ENCODE results near the gene SPINK8.

The SPINK8 gene

DNA sequence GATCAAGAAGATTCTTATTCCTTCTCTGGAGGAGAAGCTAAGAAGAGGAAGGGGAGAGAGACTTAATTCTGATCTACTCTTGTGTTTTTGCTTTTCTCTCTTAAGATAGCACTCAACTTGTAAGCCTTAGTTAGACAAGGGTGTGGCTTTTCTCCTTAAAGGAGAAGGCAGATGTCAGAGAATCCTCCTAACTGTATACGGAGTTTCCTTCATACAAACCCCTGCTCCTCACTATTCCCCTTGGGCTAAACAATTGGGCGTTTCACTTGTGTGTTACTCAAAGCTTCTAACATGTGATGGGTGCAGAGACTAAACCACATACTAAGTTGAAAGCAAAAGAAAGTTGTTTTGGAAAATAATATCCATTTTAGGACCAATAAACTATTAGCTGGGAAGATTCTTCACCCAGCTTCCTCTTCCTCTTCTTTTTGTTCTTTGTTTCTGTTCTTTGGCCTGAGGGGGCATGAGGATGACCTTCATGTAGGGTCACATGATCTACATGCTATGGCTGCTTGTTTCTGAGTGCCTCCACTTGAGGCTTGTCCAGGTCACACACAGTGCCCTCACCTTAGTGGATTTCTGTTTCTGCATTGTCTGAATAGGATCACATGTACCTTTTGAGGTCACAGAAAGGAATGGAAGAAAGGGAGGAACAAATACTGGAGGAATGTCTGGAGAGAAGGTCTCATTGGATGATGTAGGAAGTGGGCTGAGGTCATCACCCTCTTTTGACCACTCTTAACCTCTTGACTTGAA, 14.6 kb downstream of the SPINK8 start:
- Histone ChIP-seq H4K20me1 (ENCODE audit: insufficient read depth, low read length, poor library complexity, severe bottlenecking) (no peaks in the 10 kb centered on the region), H3K4me1 (ENCODE audit: insufficient read depth, low read length, poor library complexity, severe bottlenecking) (peaks cover 7% of the 10 kb centered on the region), H3F3A (ENCODE audit: low read depth) (no peaks in the 10 kb centered on the region), H3K9ac (ENCODE audit: low read depth, low read length, poor library complexity, severe bottlenecking) (no peak overlapping the region), H2AFZ (ENCODE audit: low read length) (peak overlapping the region; percentile 80), H3K79me2 (ENCODE audit: insufficient read depth, low read length) (no peaks in the 10 kb centered on the region), H3K9me2 (replicated peaks; ENCODE audit: low read depth, low read length) (no peaks in the 10 kb centered on the region), H3K4me3 (ENCODE audit: low read length, poor library complexity, severe bottlenecking) (no peak overlapping the region), H3K36me3 (ENCODE audit: insufficient read depth, low read length) (no peaks in the 10 kb centered on the region), H3K4me2 (ENCODE audit: low read depth, low read length, poor library complexity, severe bottlenecking) (no peak overlapping the region), H3K27me3 (ENCODE audit: insufficient read depth, low read length, poor library complexity, severe bottlenecking) (no peaks in the 10 kb centered on the region), H3K9me3 (ENCODE audit: insufficient read depth, low read depth, low read length) (peaks cover 7% of the 10 kb centered on the region; the same call in 1 of the 2 replicates)
- TF ChIP-seq, protein P1, sequence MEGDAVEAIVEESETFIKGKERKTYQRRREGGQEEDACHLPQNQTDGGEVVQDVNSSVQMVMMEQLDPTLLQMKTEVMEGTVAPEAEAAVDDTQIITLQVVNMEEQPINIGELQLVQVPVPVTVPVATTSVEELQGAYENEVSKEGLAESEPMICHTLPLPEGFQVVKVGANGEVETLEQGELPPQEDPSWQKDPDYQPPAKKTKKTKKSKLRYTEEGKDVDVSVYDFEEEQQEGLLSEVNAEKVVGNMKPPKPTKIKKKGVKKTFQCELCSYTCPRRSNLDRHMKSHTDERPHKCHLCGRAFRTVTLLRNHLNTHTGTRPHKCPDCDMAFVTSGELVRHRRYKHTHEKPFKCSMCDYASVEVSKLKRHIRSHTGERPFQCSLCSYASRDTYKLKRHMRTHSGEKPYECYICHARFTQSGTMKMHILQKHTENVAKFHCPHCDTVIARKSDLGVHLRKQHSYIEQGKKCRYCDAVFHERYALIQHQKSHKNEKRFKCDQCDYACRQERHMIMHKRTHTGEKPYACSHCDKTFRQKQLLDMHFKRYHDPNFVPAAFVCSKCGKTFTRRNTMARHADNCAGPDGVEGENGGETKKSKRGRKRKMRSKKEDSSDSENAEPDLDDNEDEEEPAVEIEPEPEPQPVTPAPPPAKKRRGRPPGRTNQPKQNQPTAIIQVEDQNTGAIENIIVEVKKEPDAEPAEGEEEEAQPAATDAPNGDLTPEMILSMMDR (conservative IDR thresholded peaks at IDR 0.05; ENCODE audit: low read length): no peak
- TF ChIP-seq EZH2phosphoT487 (IDR thresholded peaks at IDR 0.05; ENCODE audit: borderline replicate concordance): no peak

- H3K36me3 ChIP-seq (ENCODE audit: insufficient read depth, low read length): no peaks in the 10 kb centered on the region
- H3K4me2 ChIP-seq (ENCODE audit: low read depth, low read length, poor library complexity, severe bottlenecking): no peak overlapping the region
- H2AFZ ChIP-seq (ENCODE audit: low read length): no peak overlapping the region
- H3K4me3 ChIP-seq (ENCODE audit: low read length, poor library complexity, severe bottlenecking): no peak overlapping the region
- H3K79me2 ChIP-seq (ENCODE audit: insufficient read depth, low read length): no peaks in the 10 kb centered on the region
- H3F3A ChIP-seq (ENCODE audit: low read depth): no peaks in the 10 kb centered on the region
- H3K9me2 ChIP-seq (replicated peaks; ENCODE audit: low read depth, low read length): no peaks in the 10 kb centered on the region
- H3K9ac ChIP-seq (ENCODE audit: low read depth, low read length, poor library complexity, severe bottlenecking): no peak overlapping the region
- peaks cover 7% of the 10 kb centered on the region; the same call in 1 of the 2 replicates for H3K9me3 ChIP-seq (ENCODE audit: insufficient read depth, low read depth, low read length)
- no peaks in the 10 kb centered on the region for H4K20me1 ChIP-seq (ENCODE audit: insufficient read depth, low read length, poor library complexity, severe bottlenecking)
- TF ChIP-seq EZH2phosphoT487 (IDR thresholded peaks at IDR 0.05; ENCODE audit: borderline replicate concordance): no peak
- TF ChIP-seq, protein P1 (conservative IDR thresholded peaks at IDR 0.05; ENCODE audit: low read length): no peak
- H3K4me1 ChIP-seq (ENCODE audit: insufficient read depth, low read length, poor library complexity, severe bottlenecking): peaks cover 3% of the 10 kb centered on the region
- peaks cover 6% of the 10 kb centered on the region for H3K27me3 ChIP-seq (ENCODE audit: insufficient read depth, low read length, poor library complexity, severe bottlenecking)
Observed at GRCh38 chr3:48314542-48314941, 18.9 kb downstream of the SPINK8 start.

- Histone ChIP-seq H4K20me1 (ENCODE audit: insufficient read depth, low read length, poor library complexity, severe bottlenecking) (no peaks in the 10 kb centered on the region), H2AFZ (ENCODE audit: low read length) (no peak overlapping the region), H3K36me3 (ENCODE audit: insufficient read depth, low read length) (no peaks in the 10 kb centered on the region), H3K27me3 (ENCODE audit: insufficient read depth, low read length, poor library complexity, severe bottlenecking) (peaks cover 10% of the 10 kb centered on the region), H3F3A (ENCODE audit: low read depth) (0 out of 2 replicates have a peak, but pooled peaks cover 3% of the 10 kb centered on the region), H3K79me2 (ENCODE audit: insufficient read depth, low read length) (no peaks in the 10 kb centered on the region; the same call in 1 of the 2 replicates), H3K4me3 (ENCODE audit: low read length, poor library complexity, severe bottlenecking) (no peak overlapping the region), H3K4me1 (ENCODE audit: insufficient read depth, low read length, poor library complexity, severe bottlenecking) (peaks cover under 1% of the 10 kb centered on the region), H3K9me2 (replicated peaks; ENCODE audit: low read depth, low read length) (no peaks in the 10 kb centered on the region), H3K9ac (ENCODE audit: low read depth, low read length, poor library complexity, severe bottlenecking) (no peak overlapping the region), H3K4me2 (ENCODE audit: low read depth, low read length, poor library complexity, severe bottlenecking) (no peak overlapping the region), H3K9me3 (ENCODE audit: insufficient read depth, low read depth, low read length) (no peaks in the 10 kb centered on the region)
- TF ChIP-seq EZH2phosphoT487 (IDR thresholded peaks at IDR 0.05; ENCODE audit: borderline replicate concordance): no peak
- TF ChIP-seq, protein P1 (conservative IDR thresholded peaks at IDR 0.05; ENCODE audit: low read length): no peak
Observed at GRCh38 chr3:48306860-48307530, 26.5 kb downstream of the SPINK8 start.
